CD14-positive monocyte (primary cell): ENCODE measurements around the gene EOMES. TPM values are rescaled to one million over a fixed set of nuclear protein-coding genes. Genes with fewer than 3 reads are reported as not detected.

Experiments used
- DNase-seq, 3 donors: peaks; one replicate each; pipeline ENCODE4 v3.0.0-alpha.2; 2011 to 2022
- H2AFZ ChIP-seq: 2 replicates; pipeline ENCODE4 v1.6.0; 2012; ENCODE audit warnings: mild to moderate bottlenecking, low read depth, low read length, inconsistent platforms; ENCODE audit not compliant: insufficient read depth, poor library complexity, severe bottlenecking
- H3K27ac ChIP-seq, 2 donors: 1 replicate in 1 of 2; 2 replicates in 1 of 2; pipeline ENCODE4 v1.5.1; 2012 to 2013; ENCODE audit warnings: low read length in 2 of 2, control low read depth in 1 of 2, inconsistent platforms in 1 of 2, low read depth in 1 of 2, mild to moderate bottlenecking in 1 of 2
- H3K27me3 ChIP-seq, 2 donors: one replicate each; pipeline versions ENCODE4 v1.6.0 to v1.6.1; 2011 to 2013; ENCODE audit warnings: low read length in 2 of 2; ENCODE audit not compliant: control insufficient read depth in 2 of 2, insufficient read depth in 2 of 2
- H3K36me3 ChIP-seq, 2 donors: replicated peaks in 1 of 2; 1 replicate in 1 of 2; 2 replicates in 1 of 2; pipeline versions ENCODE4 v1.5.1 to v1.6.1; 2012 to 2013; ENCODE audit warnings: low read length in 2 of 2, control low read depth in 1 of 2, inconsistent platforms in 1 of 2, mild to moderate bottlenecking in 1 of 2; ENCODE audit not compliant: insufficient read depth in 2 of 2, control insufficient read depth in 1 of 2
- H3K4me1 ChIP-seq, 2 donors: 1 replicate in 1 of 2; 2 replicates in 1 of 2; pipeline versions ENCODE4 v1.5.1 to v1.6.1; 2012 to 2013; ENCODE audit warnings: low read length in 2 of 2, control low read depth in 1 of 2, inconsistent platforms in 1 of 2, mild to moderate bottlenecking in 1 of 2, moderate library complexity in 1 of 2; ENCODE audit not compliant: insufficient read depth in 2 of 2, control insufficient read depth in 1 of 2
- H3K4me2 ChIP-seq: replicated peaks from 2 replicates; pipeline ENCODE3; 2012; ENCODE audit warnings: low read length, moderate library complexity, mild to moderate bottlenecking; ENCODE audit not compliant: poor library complexity, severe bottlenecking; ENCODE audit errors: extremely low read depth
- H3K4me3 ChIP-seq, 3 experiments: fragments of 200-600 bp in 1 of 3; sonication (generic) in 1 of 3; replicated peaks in 1 of 3; 1 replicate in 2 of 3; 2 replicates in 1 of 3; pipeline ENCODE4 v1.5.1; 2011 to 2013; ENCODE audit warnings: low read length in 3 of 3, mild to moderate bottlenecking in 3 of 3, control low read depth in 2 of 3, low read depth in 2 of 3, inconsistent platforms in 1 of 3, moderate library complexity in 1 of 3
- H3K79me2 ChIP-seq: 2 replicates; pipeline ENCODE4 v1.6.0; 2012; ENCODE audit warnings: mild to moderate bottlenecking, control low read depth, inconsistent platforms, low read length, moderate library complexity; ENCODE audit not compliant: insufficient read depth
- H3K9ac ChIP-seq: 2 replicates; pipeline ENCODE4 v1.6.0; 2017; ENCODE audit warnings: low read length, mild to moderate bottlenecking; ENCODE audit not compliant: insufficient read depth, poor library complexity, severe bottlenecking
- H3K9me3 ChIP-seq, 2 donors: replicated peaks in 1 of 2; 1 replicate in 1 of 2; 2 replicates in 1 of 2; pipeline versions ENCODE4 v1.5.1 to v1.6.1; 2012 to 2013; ENCODE audit warnings: low read length in 2 of 2, control low read depth in 1 of 2; ENCODE audit not compliant: control insufficient read depth in 1 of 2, insufficient read depth in 1 of 2
- H4K20me1 ChIP-seq: 2 replicates; pipeline ENCODE4 v1.6.0; 2012; ENCODE audit warnings: mild to moderate bottlenecking, low read length, control low read depth, moderate library complexity; ENCODE audit not compliant: insufficient read depth
- H3K27ac Mint-ChIP-seq, 7 donors: one replicate each; pipeline ENCODE4 v1.8.0; 2020; ENCODE audit warnings: mild to moderate bottlenecking in 7 of 7, mixed read lengths in 7 of 7, moderate library complexity in 6 of 7, inconsistent platforms in 2 of 7
- H3K27me3 Mint-ChIP-seq, 3 donors: one replicate each; pipeline ENCODE4 v1.8.0; 2021 to 2022; ENCODE audit warnings: low read depth in 3 of 3, mild to moderate bottlenecking in 3 of 3, mixed read lengths in 3 of 3, moderate library complexity in 3 of 3, inconsistent platforms in 1 of 3
- H3K36me3 Mint-ChIP-seq, 2 donors: one replicate each; pipeline ENCODE4 v1.8.0; 2020; ENCODE audit warnings: mixed read lengths in 2 of 2, inconsistent platforms in 1 of 2, mild to moderate bottlenecking in 1 of 2
- H3K4me1 Mint-ChIP-seq: one replicate; pipeline ENCODE4 v1.8.0; 2020; ENCODE audit warnings: mild to moderate bottlenecking, mixed read lengths
- H3K4me3 Mint-ChIP-seq, 2 donors: one replicate each; pipeline ENCODE4 v1.8.0; 2020; ENCODE audit warnings: mild to moderate bottlenecking in 2 of 2, mixed read lengths in 2 of 2, moderate library complexity in 1 of 2
- H3K9me3 Mint-ChIP-seq, 7 donors: one replicate each; pipeline ENCODE4 v1.8.0; 2020 to 2022; ENCODE audit warnings: mixed read lengths in 7 of 7, mild to moderate bottlenecking in 6 of 7, moderate library complexity in 6 of 7, inconsistent platforms in 2 of 7
- WGBS: methylation state at CpG from one replicate; pipeline ENCODE4 v1.1.5; 2013; ENCODE audit warnings: missing lambda C conversion rate; ENCODE audit not compliant: insufficient coverage; 5-methylcytosine and 5-hydroxymethylcytosine counted together
- intact Hi-C, 2 donors: fragments of 100-400 bp; cut with micrococcal nuclease; formaldehyde crosslinking; loops; one replicate each; pipeline versions ENCODE4 v1.15.0 to v1.15.1; 2023
- polyA plus RNA-seq, 3 donors: library from polyadenylated mRNA; depleted of rRNA in 1 of 3; unstranded in 2 of 3; stranded (reverse) in 1 of 3; fragments of 300-500 nt in 2 of 3; fragments of >200 nt in 1 of 3; fragmentation: Illumina TruSeq in 2 of 3; gene quantifications; 1 replicate in 2 of 3; 2 replicates in 1 of 3; pipeline ENCODE4 v1.2.3, GENCODE V29; 2012 to 2021
- TF ChIP-seq, protein P1 (sequence below): fragments of 200-600 bp; IDR thresholded peaks from one replicate; pipeline ENCODE4 v1.8.0; 2022; ENCODE audit warnings: antibody characterized with exemption, mild to moderate bottlenecking

Gene EOMES
- polyA plus RNA-seq, 3 donors = 0.09 to 0.21 TPM; not detected in 1

DNA sequence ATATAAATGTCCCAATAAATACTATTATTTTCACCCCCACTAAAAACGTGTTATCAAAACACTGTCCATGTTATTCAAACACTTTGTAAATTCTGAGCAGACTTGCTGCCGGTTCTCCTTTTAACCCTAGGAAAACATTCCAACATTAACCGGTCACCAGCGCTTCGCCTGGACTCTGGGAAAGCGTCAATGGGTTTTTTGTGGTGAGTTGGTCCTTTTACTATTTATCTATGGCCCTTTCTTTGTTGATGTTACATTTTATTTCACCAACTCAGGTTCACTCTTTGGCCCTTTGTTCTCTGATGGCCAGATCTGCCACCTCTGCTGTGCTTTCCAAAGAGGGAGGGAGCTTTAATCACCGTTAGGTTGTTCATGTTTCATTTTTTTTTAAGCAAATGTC, 4.1 kb upstream of the EOMES start:
- no peak overlapping the region for H3K27ac ChIP-seq
- H3K4me3 ChIP-seq = no peak overlapping the region
- H3K4me1 ChIP-seq = peaks cover 15 to 22% of the 10 kb centered on the region in 2 donors
- H3K9ac ChIP-seq = no peak overlapping the region
- H3K9me3 ChIP-seq = peaks cover 0 to 45% of the 10 kb centered on the region in 2 donors
- Mint-ChIP-seq H3K4me3 (peak overlapping the region in 1 of 2 donors; percentile 69), H3K4me1 (peaks cover 43% of the 10 kb centered on the region), H3K9me3 (peaks cover 0 to 27% (median 12%) of the 10 kb centered on the region in 7 donors), H3K27ac (no peak overlapping the region), H3K36me3 (peaks cover 2 to 8% of the 10 kb centered on the region in 2 donors), H3K27me3 (peaks cover 89 to 98% (median 90%) of the 10 kb centered on the region in 3 donors)
- no peak for DNase-seq
- no peaks in the 10 kb centered on the region for H3K79me2 ChIP-seq
- peaks cover 88 to 96% of the 10 kb centered on the region in 2 donors for H3K27me3 ChIP-seq
- no peak overlapping the region for H2AFZ ChIP-seq
- H3K4me2 ChIP-seq = no peak overlapping the region
- H3K36me3 ChIP-seq = no peaks in the 10 kb centered on the region
- intact Hi-C loops = no loop called here
- no peaks in the 10 kb centered on the region for H4K20me1 ChIP-seq
- TF ChIP-seq, protein P1, sequence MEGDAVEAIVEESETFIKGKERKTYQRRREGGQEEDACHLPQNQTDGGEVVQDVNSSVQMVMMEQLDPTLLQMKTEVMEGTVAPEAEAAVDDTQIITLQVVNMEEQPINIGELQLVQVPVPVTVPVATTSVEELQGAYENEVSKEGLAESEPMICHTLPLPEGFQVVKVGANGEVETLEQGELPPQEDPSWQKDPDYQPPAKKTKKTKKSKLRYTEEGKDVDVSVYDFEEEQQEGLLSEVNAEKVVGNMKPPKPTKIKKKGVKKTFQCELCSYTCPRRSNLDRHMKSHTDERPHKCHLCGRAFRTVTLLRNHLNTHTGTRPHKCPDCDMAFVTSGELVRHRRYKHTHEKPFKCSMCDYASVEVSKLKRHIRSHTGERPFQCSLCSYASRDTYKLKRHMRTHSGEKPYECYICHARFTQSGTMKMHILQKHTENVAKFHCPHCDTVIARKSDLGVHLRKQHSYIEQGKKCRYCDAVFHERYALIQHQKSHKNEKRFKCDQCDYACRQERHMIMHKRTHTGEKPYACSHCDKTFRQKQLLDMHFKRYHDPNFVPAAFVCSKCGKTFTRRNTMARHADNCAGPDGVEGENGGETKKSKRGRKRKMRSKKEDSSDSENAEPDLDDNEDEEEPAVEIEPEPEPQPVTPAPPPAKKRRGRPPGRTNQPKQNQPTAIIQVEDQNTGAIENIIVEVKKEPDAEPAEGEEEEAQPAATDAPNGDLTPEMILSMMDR = no peak
- WGBS = 0% methylated on average over 1 of the region's 7 CpGs

DNA sequence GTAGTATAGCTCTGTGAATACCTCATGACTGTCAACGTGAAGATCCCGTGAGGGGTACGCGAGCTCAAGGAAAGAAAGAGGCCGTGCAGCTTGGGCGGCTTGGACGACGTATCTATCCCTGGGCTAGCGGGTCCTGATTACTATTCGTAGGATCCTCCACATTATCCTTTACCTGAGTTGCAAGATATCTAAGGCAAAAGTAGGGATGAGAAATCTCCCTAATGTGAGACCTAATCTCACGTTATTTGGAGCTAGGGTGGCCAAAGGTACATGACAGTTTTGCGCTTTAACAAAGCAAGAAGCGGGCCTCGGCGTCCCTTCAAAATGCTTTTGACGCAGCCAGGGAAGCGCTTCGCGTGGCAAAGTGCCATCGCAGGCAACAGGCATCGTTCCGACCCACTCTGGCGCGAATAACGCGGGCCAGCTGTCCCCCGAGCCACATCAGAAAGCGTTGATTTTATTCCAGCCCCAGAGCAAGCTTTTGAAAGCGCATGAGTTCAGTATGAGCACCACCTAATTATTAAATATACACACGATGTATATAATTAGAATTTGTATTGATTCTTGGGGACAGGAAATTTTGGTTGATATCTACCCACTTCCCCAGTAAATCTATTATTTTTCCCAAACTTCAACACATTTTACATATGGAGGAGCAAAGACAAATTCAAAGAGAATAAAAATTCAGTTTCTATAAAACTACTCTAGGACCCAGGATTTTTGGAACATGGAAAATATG, 2.5 kb upstream of the EOMES start:
- Histone ChIP-seq H2AFZ (no peak overlapping the region), H3K27ac (no peak overlapping the region), H3K36me3 (no peaks in the 10 kb centered on the region), H4K20me1 (no peaks in the 10 kb centered on the region), H3K9me3 (peaks cover 0 to 47% of the 10 kb centered on the region in 2 donors), H3K4me3 (no peak overlapping the region), H3K27me3 (peaks cover 87 to 96% of the 10 kb centered on the region in 2 donors), H3K9ac (no peak overlapping the region), H3K4me2 (no peak overlapping the region), H3K4me1 (peaks cover 13 to 29% of the 10 kb centered on the region in 2 donors), H3K79me2 (no peaks in the 10 kb centered on the region)
- Mint-ChIP-seq H3K4me1 (peaks cover 41% of the 10 kb centered on the region), H3K4me3 (peak overlapping the region in 1 of 2 donors; percentile 89), H3K27me3 (peaks cover 89 to 98% (median 91%) of the 10 kb centered on the region in 3 donors), H3K9me3 (peaks cover 0 to 24% (median 11%) of the 10 kb centered on the region in 7 donors), H3K27ac (no peak overlapping the region), H3K36me3 (peaks cover 2 to 4% of the 10 kb centered on the region in 2 donors)
- WGBS = 15% methylated on average over 21 of the region's 30 CpGs
- intact Hi-C loops = no loop called here
- no peak for DNase-seq
- TF ChIP-seq, protein P1 = no peak
